Measurements from ENCODE around the gene EFNA2.

Gene EFNA2

DNA sequence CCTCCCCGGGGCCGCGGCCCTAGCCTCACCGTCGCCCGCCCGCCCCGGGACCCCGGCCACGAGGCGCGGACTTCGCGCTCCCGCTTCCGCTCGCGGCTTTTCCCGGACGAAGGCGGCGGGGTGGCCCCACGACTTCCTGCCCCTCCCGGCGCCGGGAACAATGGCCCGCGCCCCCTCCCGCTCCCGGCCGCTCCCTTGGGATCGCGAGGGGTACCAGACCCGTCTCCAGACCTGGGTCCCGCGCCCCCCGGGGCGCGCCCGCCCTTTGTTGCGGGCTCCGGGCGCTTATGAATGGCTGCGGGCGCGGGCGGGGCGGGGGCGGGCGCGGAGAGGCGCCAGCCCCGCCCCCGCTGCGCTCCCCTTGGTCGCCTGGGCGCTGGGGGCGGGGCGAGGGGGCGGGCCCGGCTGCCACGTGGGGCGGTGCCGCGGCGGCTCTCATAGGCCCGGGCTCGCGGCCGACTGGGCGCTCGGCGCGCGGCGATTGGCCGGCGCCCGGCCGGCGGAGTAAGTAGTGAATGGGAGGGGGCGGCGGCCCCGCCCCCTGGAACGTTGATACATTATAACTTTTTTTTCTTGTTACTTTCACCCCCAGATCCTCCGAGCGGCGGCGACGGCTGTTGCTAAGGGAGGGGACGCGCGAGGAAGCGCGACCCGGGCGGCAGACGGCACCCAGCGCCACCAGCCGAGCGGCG lies 36.2 kb upstream of the EFNA2 start:
- DNase-seq (ENCODE audit: low spot score) = peak; percentile 95

DNA sequence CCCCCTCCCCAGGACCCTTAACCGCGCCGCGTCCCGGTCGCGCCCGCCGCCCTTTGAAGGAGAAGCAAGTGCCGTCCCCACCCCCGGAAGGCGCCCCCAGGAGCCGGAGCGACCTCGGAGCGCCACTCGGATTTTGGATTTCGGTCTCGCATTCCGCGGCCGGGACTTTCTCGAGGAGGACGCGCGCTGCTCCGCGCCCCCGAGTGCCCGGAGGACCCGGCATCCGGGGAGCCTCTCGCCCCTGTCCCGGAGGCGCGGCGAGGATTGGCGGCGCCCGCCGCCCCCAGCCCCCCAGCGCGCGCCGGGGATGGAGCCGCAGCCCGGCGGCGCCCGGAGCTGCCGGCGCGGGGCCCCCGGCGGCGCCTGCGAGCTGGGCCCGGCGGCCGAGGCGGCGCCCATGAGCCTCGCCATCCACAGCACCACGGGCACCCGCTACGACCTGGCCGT lies 35.7 kb upstream of the EFNA2 start:
- no peak for DNase-seq (ENCODE audit: low spot score)

DNA sequence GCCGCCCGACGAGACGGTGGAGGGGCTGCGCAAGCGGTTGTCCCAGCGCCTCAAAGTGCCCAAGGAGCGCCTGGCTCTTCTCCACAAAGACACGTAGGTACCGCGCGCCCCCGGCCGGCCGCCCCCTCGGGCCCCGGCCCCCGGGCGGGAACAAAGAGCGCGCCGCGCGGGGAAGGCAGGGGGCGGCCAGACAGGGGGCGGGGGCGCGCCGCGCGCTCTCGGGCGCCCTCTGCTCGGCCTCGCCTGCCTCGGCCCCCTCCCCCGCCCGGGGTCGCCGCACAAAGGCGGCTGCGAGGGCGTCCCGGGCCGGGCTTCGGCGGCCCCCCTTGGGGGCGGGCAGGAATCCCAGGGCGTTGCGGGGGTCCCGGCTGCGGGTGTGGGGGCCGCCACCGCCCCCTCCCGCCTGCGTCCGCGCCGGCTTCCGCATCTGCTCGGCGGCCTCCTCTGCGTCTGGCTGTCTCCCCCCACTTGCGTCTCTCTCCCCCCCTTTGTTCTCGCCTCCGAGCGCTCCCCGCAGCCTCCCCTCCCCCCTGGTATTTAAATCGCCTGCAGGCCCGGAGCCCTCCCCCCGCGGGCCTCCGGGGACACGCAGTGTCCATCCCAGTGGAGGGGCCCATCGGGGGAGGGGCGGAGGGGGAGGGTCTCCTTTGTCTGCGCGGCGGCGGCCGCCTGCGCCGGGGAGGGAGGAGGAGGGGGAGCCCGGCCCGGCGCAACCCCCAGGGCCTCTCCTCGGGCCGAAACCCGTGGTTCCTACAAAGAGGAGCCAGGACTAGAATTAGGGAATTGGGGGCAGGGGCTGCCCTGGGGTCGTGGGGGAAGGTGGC lies 35.0 kb upstream of the EFNA2 start:
- peak; percentile 84 for DNase-seq (ENCODE audit: low spot score)

DNA sequence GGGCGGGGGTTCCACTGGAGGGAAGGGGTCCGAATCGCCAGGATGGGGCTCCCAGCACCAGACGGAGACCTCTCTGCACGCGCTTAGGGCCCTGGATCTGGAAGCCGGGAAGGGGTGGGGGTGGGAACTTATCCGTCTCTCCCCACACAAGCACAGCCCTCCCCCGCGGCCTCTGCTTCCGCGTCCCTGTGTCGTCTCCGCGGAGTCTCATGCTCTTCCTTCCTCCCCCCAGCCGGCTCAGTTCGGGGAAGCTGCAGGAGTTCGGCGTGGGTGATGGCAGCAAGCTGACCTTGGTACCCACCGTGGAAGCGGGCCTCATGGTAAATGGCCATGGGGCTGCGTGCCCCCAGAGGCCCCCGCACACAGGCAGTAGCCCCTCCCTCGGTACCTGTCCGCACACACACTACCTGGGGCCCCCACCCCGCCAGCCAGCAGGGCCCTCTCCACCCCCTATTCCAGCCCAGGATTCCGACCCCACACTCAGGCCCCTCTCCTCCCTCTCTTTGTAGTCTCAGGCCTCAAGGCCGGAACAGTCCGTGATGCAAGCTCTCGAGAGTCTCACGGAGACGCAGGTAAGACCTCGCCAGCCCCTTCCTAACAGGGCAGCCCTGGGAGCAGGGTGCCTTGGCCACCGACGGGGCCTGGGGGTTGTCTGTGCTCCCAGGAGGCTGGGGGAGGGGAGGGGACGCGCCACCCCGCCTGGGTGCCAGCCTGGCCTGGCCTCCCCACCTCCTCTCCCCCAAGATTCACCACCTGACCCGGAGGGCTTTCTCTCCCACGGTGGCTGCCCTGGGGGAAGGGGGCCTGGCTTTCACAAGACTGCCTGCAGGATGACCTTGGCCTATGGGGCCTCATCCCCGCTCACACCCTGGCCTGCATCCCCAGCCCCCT lies 34.1 kb upstream of the EFNA2 start:
- DNase-seq (ENCODE audit: low spot score) = no peak

DNA sequence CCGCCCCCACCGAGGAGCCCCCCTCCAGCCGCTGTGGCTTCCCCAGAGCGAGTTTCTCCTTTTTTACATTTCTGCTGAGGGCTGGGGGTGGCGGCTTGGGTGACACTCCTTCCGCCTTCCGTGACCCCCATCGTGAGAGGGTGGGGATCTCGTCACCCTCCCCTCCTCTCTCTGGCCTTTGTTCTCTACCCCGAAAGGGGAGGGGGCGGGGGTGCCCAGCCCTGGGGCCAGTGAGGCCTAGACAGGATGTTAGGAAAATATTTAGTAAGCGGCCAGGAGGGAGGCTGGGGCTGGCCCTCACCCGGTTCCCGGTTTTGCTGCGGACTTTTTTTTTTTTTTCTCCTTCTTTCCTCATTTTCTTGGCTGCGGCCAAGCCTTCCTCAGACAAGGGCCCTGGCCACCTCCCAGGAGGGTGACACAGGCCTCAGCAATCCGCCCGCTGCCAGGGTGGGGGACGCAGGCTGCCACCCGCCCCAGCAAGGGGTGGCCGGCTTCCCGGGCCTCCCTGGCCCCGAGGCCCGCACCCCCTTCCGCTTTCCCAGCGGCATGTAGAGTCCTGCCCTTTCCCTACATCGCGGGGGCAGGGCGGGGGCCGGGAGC lies 33.4 kb upstream of the EFNA2 start:
- DNase-seq (ENCODE audit: low spot score) = peak; percentile 91

DNA sequence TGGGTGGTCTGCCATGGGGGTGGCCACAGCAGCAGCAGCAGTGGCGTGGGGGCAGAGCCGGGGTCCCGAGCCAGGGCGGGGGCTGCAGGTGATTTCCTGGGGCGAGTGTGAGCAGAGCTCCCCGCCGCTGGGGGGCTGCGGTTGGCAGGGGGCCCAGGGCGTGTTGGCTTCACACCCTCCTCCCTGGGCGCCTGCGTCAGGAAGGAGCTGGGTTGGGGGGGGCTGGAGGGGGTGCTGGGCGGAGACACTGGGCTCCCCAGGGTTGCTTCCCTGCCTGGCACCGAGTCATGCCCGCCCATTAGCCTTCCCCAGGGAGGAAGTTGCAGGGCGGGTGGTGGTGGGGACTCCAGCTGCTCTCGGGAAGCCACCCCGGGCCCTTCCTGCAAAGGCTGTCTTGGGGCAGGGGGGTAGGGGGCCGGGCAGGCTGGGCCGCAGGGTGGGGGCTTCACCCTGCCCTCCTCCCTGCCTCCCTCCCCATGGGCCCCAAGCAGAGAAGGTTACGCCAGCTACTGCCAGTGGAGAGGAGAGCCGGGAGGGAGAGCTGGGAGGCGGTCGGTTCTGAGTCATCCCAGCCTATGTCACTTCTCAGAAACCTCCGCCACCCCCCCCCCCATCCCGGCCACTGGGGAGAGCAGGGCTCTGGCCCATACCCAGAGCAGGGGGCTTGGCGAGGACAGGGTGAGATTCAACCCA lies 32.7 kb upstream of the EFNA2 start:
- peak; percentile 95 for DNase-seq (ENCODE audit: low spot score)

DNA sequence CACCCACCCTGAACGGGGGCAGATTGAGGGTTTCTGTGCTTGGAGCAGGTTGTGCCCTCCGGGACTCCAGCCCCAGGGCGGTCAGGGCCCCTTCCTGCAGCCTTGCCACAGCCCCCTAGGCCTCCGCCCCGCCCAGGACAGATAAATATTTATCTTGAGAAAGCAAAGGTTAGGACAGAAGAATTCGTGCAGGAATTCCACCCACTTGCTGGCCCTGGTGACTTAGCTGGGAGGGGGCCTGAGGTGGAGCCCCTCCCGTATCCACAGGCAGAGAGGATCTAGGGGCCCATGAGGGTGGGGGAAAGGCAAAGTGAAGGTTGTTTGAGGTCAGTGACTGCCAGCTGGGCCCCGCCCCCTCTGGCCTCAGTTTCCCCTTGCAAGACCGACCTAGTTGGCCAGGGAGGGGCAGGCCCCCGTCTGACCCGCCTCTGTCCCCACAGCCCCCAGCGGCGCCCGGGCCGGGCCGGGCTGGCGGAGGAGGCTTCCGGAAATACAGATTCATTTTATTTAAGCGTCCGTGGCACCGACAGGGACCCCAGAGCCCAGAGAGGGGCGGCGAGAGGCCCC lies 32.1 kb upstream of the EFNA2 start:
- DNase-seq (ENCODE audit: low spot score) = no peak

DNA sequence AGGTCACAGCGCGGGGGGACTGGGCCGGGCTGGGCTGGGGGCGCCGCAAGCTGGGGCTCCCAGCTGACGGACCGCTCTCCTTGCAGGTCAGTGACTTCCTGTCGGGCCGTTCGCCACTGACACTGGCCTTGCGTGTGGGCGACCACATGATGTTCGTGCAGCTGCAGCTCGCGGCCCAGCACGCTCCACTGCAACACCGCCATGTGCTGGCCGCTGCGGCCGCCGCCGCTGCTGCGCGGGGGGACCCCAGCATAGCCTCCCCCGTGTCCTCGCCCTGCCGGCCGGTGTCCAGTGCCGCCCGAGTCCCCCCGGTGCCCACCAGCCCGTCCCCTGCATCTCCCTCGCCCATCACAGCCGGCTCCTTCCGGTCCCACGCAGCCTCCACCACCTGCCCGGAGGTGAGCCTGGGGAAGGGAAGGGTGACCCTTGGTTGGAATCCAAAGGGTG lies 31.6 kb upstream of the EFNA2 start:
- DNase-seq (ENCODE audit: low spot score) = no peak

DNA sequence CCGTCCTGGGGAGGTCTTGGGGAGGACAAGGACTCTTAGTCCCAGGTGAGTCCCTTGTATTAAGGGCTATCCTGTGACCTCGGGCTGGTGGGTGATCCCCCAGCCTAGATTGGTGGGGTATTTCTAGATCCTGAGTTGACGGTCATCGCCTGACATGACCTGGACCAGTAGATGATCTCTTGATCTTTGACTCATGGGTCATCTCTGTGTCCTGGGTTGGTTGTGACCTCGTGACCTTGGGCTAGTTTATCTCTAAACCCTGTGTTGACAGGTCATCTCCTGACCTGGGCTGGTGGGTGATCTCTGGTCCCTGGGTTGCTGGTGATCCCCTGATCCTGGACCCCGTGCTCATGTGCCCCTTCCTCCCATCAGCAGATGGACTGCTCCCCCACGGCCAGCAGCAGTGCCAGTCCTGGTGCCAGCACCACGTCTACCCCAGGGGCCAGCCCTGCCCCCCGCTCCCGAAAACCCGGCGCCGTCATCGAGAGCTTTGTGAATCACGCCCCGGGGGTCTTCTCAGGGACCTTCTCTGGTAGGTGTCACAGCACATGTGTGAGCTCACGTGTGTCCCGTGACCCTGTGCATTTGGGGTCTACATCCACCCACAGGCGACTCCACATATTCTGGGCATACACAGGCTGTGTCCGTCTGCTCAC lies 31.0 kb upstream of the EFNA2 start:
- DNase-seq (ENCODE audit: low spot score) = no peak

DNA sequence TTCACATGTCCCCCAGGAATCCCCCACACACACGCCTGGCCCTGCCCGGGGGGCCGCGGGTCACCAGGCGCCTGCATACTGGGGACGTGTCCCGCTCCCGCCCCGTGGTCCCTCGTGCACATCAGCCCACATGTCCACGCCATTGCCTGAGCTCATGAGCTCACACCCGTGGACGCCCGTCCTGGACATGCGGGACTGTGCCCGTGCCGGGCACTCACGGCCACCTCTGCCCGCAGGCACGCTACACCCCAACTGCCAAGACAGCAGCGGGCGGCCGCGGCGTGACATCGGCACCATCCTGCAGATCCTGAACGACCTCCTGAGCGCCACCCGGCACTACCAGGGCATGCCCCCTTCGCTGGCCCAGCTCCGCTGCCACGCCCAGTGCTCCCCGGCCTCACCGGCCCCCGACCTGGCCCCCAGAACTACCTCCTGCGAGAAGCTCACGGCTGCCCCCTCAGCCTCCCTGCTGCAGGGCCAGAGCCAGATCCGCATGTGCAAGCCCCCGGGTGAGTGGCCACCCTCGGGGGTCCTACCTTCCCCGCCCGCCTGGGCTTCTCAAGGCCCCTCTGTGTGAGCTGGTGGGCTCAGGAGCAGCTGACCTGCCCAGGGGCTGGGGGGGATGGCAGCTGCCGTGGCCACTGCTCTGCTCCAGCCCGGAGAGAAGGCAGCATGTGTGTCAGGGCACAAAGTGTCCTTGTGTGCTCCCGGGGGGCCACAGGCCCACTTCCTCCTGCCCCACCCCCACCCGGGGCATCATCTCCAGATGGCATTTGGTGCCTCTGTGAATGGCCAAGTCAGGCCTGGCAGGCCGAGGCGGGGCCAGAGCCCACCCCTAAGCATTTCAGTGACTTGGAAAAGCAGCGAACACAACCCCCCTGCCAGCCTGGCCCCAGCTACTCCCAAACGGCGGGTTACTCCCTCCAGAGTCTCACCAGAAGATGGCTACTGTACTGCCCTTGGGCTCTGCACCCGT lies 30.2 kb upstream of the EFNA2 start:
- peak; percentile 94 for DNase-seq (ENCODE audit: low spot score)

DNA sequence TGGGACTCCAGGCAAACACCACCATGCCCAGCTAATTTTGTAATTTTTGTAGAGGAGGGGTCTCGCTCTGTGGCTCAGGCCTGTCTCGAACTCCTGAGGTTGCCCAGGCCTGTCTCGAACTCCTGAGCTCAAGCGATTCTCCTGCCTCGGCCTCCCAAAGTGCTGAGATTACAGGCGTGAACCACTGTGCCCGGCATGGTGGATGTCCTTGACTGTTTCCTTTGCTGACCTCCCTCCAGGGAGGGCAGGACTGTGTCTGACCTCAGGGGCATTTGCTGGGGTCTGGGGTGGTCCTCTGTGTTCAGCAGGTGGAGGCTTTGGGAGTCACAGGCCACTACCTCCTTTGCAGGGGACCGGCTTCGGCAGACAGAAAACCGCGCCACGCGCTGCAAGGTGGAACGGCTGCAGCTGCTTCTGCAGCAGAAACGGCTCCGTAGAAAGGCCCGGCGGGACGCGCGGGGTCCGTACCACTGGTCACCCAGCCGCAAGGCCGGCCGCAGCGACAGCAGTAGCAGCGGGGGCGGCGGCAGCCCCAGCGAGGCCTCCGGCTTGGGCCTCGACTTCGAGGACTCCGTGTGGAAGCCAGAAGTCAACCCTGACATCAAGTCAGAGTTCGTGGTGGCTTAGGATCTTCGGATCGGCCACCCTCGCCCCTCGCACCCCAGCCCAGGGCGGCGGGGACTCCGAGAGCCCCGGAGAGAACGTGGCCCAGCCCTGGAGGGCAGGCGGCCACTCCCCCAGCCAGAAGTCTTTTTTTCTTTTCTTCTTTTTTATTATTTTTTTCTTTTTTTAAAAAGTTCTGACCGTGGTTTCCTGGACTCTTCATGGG lies 28.8 kb upstream of the EFNA2 start:
- DNase-seq (ENCODE audit: low spot score) = no peak

DNA sequence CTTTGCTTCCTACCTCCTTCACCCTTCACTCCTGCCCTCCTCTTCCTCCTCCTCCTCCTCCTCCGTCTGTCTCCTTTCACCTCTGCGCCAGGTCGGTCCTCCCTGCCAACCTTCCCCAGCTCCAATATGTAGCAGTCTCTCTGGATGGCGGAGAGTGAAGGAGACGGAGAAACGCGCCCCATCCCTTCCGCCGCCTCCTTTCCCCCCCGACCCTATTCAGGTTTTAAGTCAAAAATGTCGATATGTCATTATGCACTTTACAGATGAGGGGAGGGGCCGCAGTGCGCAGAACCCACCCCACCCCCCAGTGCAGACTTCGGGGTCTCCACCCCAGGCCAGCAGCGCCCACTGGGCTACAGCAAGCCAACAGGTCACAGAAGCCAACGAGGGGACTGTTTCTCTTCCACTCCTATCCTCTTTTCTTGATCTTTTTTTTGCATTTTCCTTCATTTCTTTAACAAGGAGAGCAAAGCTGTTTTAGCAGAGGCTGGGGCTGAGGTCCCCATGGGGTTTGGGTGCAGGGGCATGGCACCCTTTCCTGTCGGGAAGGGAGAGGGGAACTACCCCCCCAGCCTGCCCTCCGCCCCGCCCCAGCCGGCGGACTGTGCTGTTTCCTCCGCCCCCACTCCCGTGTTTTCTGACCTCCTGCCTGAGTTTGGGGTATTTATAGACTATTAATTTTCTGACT lies 28.1 kb upstream of the EFNA2 start:
- DNase-seq (ENCODE audit: low spot score) = no peak

DNA sequence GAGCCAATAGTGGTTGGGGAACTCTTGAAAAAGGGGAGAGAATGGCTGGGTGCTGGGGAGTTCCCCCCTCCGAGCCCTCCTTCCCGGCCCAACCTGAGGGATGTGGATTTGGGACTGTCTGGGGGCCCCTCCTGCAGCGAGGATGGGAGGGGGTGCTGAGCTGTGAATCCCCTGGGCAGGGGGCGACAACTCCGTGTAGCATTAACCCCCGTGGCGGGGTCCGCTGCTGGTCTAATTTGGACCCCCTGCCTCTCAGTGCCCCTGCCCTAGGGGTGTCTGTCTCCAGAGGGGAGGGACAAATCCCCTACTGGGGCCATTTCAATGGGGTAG lies 27.5 kb upstream of the EFNA2 start:
- no peak for DNase-seq (ENCODE audit: low spot score)

DNA sequence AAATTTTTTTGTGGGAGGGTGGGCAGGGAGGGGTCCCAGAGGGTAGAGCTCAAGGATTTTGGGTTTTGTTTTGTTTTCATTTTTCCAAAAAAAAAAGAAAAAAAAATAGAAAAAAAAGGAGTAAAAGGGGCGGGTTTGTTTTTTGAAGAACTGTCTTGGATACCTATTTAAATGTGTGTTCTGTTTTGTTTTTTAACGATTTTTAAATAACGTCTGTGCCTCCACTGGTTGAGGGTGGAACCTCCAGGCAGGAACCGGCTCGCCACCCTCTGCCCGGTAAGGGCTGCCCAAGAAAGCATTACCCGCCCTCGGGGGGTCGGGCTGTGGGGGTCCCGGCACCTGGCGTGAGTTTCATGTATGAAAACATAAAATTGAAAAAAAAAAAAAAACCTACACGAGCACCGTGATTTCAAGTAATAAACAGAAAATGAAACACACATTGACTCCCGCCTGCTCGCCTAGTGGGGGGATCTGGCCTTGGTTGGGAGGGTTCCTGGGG lies 26.9 kb upstream of the EFNA2 start:
- DNase-seq (ENCODE audit: low spot score) = no peak

DNA sequence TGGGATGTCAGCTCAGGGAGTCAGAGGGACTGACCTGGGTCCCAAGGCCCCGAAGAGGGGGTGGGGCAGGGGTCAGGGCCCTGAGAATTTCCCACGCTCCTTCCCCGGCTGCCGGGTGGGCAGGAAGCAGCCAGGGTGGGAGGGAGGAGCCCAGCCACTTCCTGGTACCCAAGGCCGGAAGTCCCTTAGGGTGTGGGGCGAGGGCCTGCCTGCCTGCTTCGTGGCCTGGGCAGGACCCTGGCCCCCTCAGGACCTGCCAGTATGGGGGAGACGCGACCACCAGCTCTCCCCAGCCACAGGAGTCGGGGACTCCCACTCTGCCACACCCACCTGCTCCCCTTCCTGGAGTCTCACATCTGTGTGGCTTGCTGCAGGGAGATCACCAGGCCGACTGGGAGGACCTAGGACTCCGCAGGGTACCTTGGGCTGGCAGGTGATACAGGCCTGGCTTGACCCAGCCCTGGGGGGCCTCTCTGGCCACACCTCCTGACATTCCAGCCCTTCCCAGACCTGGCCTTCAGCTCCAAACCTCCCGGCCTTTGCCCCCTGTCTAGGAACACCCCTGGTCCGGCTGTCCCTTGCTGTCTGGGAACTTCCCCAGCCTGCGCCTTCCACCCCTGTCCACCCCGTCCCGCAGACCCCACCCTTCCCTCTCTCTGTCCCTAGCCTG lies 26.3 kb upstream of the EFNA2 start:
- DNase-seq (ENCODE audit: low spot score) = no peak

DNA sequence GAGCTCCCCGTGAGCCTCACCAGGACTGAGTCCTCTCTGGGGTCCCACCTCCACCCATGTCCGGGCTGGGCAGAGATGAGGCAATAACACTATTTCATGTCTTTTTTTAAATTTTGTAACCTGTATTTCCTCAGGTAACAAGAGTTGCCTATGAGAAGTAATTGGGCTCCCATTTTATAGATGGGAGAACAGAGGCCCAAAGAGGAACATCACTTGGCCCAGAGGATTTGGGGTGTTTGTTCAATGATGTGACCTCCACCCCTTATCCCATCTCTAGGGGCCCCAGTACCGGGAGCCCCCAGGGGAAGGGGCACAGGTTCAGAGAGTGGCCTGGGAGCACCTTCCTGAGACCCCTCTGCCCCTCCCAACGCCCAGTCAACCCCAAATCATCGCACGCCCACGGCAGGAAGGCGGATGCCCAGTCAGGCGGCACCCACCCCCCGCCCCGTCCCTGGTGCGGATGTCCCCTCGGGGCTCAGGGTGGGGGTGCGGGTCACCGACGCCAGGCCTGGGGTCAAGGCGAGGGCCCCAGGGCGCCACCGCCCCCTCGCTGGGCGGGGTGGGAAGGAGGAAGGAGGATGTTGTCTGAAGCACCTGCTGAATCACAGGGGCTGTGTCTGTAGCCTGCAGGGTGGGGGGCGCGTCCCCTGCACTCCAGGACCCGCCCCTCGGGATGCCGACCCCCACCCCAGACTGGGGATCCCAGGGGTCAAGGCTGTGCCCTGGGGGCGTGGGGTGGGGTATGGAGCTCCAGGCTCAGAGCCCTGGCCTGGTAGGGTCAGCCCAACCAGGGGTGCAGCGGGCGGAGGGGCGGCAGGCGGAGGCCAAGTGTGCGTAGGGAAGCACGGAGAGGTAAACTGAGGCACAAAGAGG lies 25.6 kb upstream of the EFNA2 start:
- DNase-seq (ENCODE audit: low spot score) = no peak
